ENCODE results near the gene AMELX.

DNA sequence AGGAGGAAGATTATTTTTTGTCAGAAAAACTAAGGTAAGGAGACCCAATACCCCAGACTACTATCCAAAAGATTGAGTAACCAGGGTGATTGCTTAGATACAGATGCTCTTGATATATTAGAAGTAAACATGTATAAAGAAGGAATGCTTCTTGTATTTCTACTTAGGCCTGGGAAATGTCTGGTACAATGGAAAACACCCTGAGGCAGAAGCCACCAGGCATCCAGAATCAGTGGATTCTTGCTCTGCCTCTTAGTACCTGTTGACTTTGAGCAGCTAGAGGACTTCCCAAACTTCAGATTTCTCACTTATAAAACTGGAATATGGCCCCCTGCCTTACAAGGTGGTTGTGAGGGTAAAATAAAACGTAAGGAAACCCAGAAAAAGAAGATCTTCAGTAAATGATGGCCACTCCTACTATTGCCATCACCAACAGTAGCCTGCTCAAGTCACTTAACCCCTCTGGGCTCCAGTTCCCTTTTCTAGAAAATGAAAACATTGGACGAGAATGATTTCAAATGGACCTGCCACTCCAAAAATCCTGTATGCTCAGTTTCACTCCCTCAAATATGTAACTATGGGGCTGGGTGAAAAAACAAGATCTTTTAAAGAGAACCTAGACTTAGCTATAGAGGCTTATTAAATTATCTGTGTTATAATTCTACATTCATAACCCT lies 56.6 kb downstream of the AMELX start:
- no peak for TF ChIP-seq POLR2AphosphoS5 (IDR thresholded peaks at IDR 0.05)
- no peak for TF ChIP-seq EP300 (IDR thresholded peaks at IDR 0.05; ENCODE audit: low read depth)
